22Rv1 (cell line): ENCODE results near the gene FUCA2.
A peak's percentile ranks its signal among the peaks of the same experiment; 100 is the strongest.

Experiments
- H3K27ac ChIP-seq: fragments of 450-650 bp; 2 replicates; pipeline ENCODE4 v1.5.1; 2017
- CTCF ChIP-seq: fragments of 450-650 bp; IDR thresholded peaks from 2 replicates; pipeline ENCODE4 v1.5.1; 2017; ENCODE audit warnings: mild to moderate bottlenecking
- ZFX ChIP-seq: fragments of 450-650 bp; IDR thresholded peaks from 2 replicates; pipeline ENCODE4 v1.6.1; 2017; ENCODE audit warnings: antibody characterized with exemption, borderline replicate concordance

The FUCA2 gene

DNA sequence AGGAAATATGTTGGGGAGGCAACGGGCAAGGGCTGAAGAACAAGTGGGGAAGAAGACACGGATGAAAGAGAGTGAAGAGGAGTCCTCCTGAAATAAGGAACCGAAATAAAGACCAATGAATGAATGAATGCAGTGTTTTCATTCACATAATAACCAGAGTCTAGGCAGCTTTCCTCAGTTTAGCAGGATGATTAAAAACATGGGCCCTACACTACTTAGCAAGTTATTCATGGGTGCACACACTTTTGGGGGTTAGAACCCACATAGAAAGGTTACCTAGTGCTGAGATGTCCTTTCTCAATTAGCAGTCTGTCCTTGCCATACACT, 5.9 kb upstream of the FUCA2 start:
- TF ChIP-seq ZFX (no peak), CTCF (no peak)

GRCh38 chr6:143516690-143517446, 5.3 kb upstream of the FUCA2 start:
- H3K27ac ChIP-seq = no peak overlapping the region
- TF ChIP-seq CTCF (no peak), ZFX (no peak)

More for the DNA sequence above, 5.9 kb upstream of the FUCA2 start:
- no peak overlapping the region for H3K27ac ChIP-seq

- H3K27ac ChIP-seq = no peak overlapping the region
- TF ChIP-seq ZFX = no peak
- no peak for TF ChIP-seq CTCF
These were observed 4.3 kb upstream of the FUCA2 start for GRCh38 chr6:143515766-143516355.

- H3K27ac ChIP-seq = no peak overlapping the region
- TF ChIP-seq CTCF = no peak
- no peak for TF ChIP-seq ZFX
These were observed 3.7 kb upstream of the FUCA2 start for GRCh38 chr6:143515061-143515760.

DNA sequence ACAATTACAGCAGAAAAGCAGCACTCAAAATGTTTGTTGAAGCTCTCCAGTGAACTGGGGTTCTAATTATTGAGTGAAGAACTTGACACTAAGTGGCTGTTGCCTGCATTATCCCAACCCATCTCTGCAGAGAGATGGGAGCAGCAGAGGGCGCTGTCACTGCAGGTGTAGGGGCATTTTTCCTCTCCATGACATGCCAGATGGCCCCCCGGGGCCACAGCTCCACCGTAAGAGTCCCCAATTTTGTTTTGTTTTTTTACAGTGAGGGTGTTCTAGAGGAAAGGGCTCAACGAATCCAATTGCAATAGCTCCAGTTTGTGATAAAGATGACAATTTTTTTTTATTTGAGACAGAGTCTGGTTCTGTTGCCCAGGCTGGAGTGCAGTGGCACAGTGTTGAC, 1.9 kb upstream of the FUCA2 start:
- no peak for TF ChIP-seq ZFX
- TF ChIP-seq CTCF = peak; percentile 63
- H3K27ac ChIP-seq = no peak overlapping the region

DNA sequence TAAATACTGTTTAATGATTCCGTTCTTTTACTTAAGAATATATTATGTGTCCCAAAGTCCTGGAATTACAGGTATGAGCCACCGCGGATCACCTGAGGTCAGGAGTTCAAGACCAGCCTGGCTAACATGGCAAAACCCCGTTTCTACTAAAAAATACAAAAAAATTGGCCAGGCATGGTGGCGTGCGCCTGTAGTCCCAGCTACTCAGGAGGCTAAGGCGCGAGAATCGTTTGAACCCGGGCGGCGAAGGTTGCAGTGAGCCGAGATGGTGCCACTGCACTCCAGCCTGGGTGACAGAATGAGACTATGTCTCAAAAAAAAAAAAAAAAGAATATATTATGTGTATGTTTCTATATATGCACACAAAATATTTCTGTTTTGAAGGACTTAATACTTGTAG, 1.2 kb downstream of the FUCA2 start:
- H3K27ac ChIP-seq = peak overlapping the region; percentile 76; the same call in 1 of the 2 replicates

GRCh38 chr6:143507358-143508145, 4.0 kb downstream of the FUCA2 start:
- no peak overlapping the region for H3K27ac ChIP-seq
- TF ChIP-seq ZFX = no peak
- no peak for TF ChIP-seq CTCF
